OCI-M1 (cell line): ENCODE measurements around the gene WIPF3.

Experiments used
- DNase-seq: peaks from one replicate; lab custom pipeline; 2025; lab: John Stamatoyannopoulos, UW

The WIPF3 gene

GRCh38 chr7:29809533-29810155 is 3.3 kb downstream of the WIPF3 start:
- no peak for DNase-seq

- no peak for DNase-seq
These were observed 4.0 kb downstream of the WIPF3 start for GRCh38 chr7:29810297-29810696.

GRCh38 chr7:29810813-29811482 is 4.6 kb downstream of the WIPF3 start:
- DNase-seq, result no peak

- no peak for DNase-seq
These were observed 5.3 kb downstream of the WIPF3 start for GRCh38 chr7:29811586-29811985.

- DNase-seq, result no peak
These were observed 6.0 kb downstream of the WIPF3 start for GRCh38 chr7:29812185-29812876.

DNA sequence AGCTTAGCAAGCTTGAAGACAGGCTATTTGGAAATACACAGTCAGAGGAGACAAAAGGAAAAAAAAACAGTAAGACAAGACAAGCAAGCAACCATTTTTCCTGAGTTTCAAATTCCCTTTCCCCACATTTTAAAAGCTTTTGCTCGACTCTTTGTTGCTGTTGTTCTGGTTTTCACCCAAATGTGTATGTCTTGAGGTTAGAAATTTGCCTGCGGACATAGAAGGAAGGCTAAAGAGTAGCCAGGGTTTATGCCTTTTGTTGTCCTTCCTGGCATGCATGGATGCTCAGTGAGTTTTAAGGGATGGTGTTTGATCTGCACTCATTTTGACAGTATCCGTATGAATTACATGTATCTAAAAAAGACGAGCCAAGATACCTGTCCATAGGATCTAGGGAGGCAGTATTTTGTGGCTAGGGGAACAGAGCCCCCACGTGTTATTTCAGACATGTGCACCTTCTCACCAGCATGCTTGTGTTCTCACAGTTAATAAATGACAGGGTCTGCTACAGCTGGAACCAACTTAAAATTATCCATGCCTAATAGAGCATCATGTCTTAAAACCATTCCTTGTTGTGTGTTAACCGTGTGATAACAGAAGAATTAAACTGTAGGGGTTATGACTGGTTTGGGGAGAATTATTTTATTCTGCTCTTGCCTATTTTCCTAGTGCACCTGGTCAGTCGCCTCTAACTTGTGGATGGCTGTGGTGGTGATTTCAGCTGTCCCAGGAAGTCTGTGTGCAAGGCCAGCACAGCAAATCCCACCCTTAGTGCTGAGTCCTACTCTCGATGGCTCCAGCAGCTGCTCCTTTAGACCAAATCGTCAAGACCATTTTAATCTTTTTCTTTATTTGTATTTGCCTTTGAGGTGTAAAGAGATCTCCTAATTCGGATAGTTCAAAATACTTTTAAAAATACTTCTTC is 9.1 kb downstream of the WIPF3 start:
- no peak for DNase-seq

DNA sequence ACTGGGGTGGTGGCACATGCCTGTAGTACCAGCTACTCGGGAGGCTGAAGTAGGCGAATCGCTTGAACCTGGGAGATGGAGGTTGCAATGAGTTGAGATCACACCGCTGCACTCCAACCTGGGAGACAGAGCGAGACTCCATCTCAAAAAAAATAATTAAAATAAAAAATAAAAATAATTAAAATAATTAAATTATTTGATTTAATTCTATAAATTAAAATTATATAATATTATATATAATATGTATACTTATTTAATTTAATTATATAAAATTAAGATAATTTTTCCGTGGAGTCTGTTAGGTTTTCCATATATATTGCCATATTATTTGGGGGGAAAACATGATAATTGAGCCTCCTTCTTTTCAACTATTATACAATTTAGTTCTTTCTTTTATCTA is 12.0 kb downstream of the WIPF3 start:
- no peak for DNase-seq

DNA sequence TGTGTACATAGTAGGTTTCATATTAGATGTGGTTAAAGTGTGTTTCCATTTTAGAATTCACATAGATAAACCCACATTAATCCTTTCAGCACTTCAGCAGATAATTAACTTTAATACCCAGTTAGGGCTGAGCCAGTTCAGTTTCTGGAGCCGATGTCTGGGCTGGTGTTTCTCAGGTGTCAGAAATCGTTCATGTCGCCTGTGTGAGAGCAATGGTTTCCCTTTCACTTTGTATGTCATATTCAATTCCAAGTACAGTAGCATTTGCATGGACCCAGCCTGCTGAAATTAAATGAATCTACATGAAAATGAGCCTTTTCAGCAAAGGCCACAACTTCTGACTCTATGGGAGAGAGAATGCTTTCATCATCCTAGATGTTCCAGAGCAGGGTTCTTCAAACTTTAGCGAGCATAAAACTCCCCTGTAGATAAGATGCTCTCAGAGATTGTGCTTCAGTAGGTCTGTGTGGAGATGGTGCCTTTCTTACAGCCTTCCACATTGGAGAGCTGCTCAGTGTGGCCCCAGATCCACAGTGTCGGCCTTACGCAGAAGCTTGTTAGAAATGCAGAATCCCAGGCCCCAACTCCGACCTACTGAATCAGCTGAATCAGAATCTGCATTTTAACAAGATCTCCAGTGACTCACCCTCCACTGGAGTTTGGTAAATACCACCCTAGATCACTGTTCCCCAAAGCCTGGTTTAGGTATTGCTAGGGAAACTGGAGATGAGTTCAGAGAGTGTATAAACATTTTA is 19.6 kb downstream of the WIPF3 start:
- DNase-seq, result peak; percentile 7

DNA sequence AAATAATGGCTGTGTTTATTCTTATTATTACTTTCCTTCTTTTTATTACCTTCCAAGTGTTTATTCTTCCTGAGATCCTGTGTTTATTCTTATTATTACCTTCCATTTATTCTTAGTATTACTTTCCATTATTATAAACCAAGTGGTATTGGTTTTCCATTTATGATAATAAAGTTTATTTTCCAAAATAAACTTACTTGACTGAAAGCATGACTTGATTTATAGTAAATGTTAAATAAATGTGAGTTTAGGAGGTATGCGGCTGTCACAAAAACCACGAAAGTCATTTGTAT is 20.2 kb downstream of the WIPF3 start:
- DNase-seq, result no peak

GRCh38 chr7:29826904-29827303 is 20.6 kb downstream of the WIPF3 start:
- DNase-seq, result no peak

DNA sequence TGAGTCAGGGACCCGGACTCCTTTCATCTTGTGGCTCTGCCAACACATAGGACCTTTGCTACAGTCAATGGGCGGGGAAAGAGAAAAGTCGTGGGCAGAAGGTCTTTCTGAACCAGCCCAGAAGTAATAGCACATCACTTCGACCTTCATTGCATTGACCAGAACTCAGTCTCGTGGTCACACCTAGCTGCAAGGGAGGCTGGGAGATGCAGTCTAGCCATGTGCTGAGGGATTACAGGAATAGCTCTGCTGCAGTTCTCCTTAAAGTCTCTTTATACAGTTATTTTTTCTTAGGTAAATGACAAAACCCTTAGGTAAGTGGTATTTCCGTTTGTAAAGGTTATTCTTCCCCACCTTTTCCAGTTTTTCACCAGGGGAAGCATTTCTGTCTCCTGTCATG is 25.4 kb downstream of the WIPF3 start:
- DNase-seq, result no peak

DNA sequence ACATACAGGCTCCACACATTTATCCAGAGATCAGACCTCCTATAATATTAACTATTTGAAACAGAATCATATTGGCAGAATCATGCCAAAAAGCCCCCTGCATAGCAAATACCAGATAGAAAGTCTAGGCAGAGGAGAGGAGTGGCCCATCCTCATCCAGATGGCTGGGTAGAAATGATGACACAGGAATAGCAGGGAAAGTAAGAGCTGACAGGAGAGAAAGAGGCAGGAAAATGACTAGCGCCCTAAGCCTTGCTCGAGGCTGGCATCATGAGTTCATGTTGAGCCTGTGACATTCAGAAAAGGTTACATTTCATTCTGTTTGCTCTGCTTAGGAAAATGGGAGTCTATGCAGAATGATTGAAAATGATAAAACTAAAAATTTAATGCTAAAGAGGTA is 27.6 kb downstream of the WIPF3 start:
- no peak for DNase-seq

DNA sequence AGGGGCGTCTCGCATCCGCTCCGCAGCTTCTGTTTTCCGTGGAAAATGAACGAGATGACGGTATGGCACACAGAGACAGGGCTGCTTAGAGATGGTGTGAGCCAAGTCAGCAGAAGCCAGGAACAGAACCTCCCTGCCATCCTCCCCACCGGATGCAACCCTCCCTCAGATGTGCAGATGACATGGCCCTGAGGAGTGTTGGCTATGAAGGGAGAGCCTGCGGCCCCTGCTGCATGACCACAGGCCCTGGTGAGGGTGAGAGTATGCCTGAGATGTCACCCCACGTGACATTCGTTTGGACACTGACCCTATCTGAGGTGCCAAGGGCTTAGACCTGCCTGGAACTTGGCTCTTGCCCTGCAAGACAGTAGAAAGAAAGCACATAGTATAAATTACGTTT is 29.4 kb downstream of the WIPF3 start:
- no peak for DNase-seq

DNA sequence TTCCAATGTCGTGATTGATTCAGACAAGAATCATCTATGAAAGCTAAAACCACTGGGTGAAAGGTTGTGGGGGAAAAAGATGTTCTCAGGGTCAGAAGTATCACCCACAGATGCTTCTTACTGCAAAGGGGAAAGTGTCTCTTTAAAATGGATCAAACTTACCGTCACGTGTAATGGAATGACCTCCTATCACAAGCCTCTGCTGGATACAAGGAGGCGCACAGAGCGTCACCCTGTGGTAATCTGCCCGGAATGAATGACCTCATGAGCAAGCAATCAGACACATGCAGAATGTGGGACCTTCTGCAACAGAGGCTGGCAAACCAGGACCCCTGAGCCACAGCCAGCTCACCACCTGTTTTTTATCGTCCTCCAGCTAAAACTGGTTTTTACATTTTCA is 33.0 kb downstream of the WIPF3 start:
- peak; percentile 61 for DNase-seq

DNA sequence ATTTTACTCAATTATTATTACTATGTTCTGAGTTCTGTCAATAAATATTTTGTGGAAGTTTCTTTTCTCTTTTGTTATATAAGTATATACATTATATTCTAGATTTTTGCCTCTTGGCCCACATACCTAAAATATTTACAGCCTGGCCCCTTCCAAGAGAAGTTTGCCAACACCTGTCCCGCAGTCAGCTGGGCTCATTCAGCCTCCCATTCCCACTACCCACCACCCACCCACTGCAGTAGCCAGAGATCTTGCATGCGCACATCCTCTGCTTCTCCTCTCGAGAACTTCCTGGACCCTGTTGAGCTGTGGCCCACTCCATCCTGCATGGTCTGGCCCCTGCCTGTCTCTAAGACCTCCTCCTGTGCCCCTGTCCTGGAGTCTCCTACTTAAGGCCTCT is 33.6 kb downstream of the WIPF3 start:
- DNase-seq, result no peak

GRCh38 chr7:29840701-29841100 is 34.4 kb downstream of the WIPF3 start:
- no peak for DNase-seq

DNA sequence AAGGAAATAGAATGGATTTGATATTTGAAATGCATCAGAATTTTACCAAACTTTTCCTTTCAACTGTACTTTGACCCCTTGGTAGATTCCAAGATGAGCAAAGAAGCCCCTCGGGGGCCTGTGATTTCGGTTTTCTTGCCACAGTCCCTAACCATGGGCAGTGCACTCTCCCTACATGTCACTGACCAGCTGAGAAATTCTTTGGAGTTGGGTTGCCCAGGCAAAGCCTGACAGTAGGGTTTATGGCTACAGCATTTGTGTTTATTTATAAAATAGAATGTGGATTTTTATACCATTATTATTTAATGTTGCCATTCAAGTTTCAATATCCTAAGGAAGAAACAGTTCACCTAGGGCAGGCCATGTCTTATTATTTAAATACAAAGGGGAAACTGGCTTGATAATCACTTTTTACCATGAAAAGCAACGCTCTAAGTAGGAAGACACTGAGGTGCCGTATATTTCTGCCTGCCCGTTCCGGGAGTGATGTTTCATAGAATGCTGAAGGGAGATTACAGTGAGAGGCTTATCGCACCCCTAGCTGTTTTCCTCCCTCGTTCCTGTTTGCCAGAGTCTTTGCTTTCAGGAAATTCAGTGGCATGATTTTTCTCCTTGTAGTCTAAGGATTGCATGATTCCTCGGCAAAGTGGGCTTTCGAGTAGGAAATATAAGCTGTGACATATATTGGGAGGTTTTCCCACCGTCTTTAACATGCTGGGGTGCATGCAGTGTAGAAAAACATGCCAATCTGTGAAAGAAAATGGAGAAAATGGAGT is 35.8 kb downstream of the WIPF3 start:
- DNase-seq, result peak; percentile 32

DNA sequence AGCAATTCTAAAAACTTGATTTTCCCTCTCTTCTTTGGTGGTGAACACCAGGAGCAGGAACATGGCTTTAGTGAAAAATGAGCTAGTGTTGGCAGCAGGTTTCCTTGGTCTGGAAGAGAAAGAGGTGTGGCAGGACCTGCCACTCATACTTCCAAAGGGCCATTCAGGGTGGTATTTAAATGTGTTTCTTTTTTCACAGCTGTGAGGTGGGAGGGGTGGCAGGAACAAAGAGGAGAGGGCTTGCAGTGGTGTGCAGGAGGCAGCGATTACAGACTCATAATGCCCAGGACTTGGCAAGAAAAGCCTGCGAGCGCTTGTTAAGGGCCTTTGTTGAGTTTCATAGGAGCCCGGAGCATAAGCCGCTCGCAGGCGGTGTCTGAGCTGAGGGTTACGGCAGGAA is 36.8 kb downstream of the WIPF3 start:
- DNase-seq, result no peak

GRCh38 chr7:29843726-29844125 is 37.4 kb downstream of the WIPF3 start:
- no peak for DNase-seq

GRCh38 chr7:29844559-29844958 is 38.3 kb downstream of the WIPF3 start:
- no peak for DNase-seq

- no peak for DNase-seq
These were observed 41.2 kb downstream of the WIPF3 start for GRCh38 chr7:29847496-29847895.
